ENCODE results near the gene SLC25A29. TPM values are rescaled to one million over a fixed set of nuclear protein-coding genes. Genes with fewer than 3 reads are reported as not detected.

Gene SLC25A29
- total and polyA plus RNA-seq, 2 of the 8 experiments (the other 6 are each of a cell fraction or from before 2014, with no cell fraction given) = 135 to 177 TPM

- no peak overlapping the region for H3K27ac ChIP-seq (ENCODE audit: low read depth, low read length)
- TF ChIP-seq PHF8 (conservative IDR thresholded peaks at IDR 0.05; ENCODE audit: low read depth, low read length) (no peak), RAD21 (IDR thresholded peaks at IDR 0.05 in 1 of 2, conservative IDR thresholded peaks at IDR 0.05 in 1 of 2; ENCODE audit: low read depth in 2 of 2, low read length in 2 of 2) (no peak), BCL11A (IDR thresholded peaks at IDR 0.05; ENCODE audit: low read depth in 2 of 2, low read length in 2 of 2) (no peak), ATF2 (IDR thresholded peaks at IDR 0.05; ENCODE audit: low read length) (no peak), TBP (IDR thresholded peaks at IDR 0.05; ENCODE audit: low read depth, low read length) (no peak), NANOG (IDR thresholded peaks at IDR 0.05; ENCODE audit: insufficient read depth, low read depth, low read length, poor library complexity, severe bottlenecking) (no peak), CEBPB (IDR thresholded peaks at IDR 0.05; ENCODE audit: low read depth, low read length) (no peak), BACH1 (IDR thresholded peaks at IDR 0.05; ENCODE audit: low read length) (no peak), HDAC6 (IDR thresholded peaks at IDR 0.05; ENCODE audit: low read depth, low read length) (no peak)
- TF ChIP-seq, protein P1, sequence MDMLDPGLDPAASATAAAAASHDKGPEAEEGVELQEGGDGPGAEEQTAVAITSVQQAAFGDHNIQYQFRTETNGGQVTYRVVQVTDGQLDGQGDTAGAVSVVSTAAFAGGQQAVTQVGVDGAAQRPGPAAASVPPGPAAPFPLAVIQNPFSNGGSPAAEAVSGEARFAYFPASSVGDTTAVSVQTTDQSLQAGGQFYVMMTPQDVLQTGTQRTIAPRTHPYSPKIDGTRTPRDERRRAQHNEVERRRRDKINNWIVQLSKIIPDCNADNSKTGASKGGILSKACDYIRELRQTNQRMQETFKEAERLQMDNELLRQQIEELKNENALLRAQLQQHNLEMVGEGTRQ (IDR thresholded peaks at IDR 0.05; ENCODE audit: low read length) = no peak
These were observed 44.6 kb downstream of the SLC25A29 start for GRCh38 chr14:100261621-100262020.

More at GRCh38 chr14:100261621-100262020, 44.6 kb downstream of the SLC25A29 start:
- Histone ChIP-seq H2AK5ac (ENCODE audit: low read depth, low read length) (no peak overlapping the region), H3K36me3 (ENCODE audit: control insufficient read depth in 2 of 4, insufficient read depth in 4 of 4, low read length in 3 of 4) (peaks cover 2 to 28% (median 7%) of the 10 kb centered on the region in 4 experiments; a peak in 6 of 8 replicates), H2AFZ (ENCODE audit: low read length) (no peak overlapping the region), H3K4me1 (replicated peaks in 1 of 4; ENCODE audit: control insufficient read depth in 3 of 4, insufficient read depth in 4 of 4, low read length in 3 of 4) (peaks cover 0 to 4% (median 0%) of the 10 kb centered on the region in 4 experiments; a peak in 1 of 7 replicates), H2BK15ac (ENCODE audit: low read length) (no peak overlapping the region), H3K4ac (replicated peaks; ENCODE audit: insufficient read length, low read depth, low read length) (no peak overlapping the region), H3K79me1 (ENCODE audit: low read depth, low read length) (peaks cover 12% of the 10 kb centered on the region), H3K9me3 (ENCODE audit: insufficient read depth in 2 of 2, low read depth in 1 of 2, low read length in 1 of 2) (no peaks in the 10 kb centered on the region), H3K23me2 (ENCODE audit: low read depth, low read length) (no peaks in the 10 kb centered on the region), H3K14ac (ENCODE audit: insufficient read length) (no peak overlapping the region), H3K4me3 (ENCODE audit: extremely low read depth in 1 of 4, insufficient read depth in 2 of 4, low read depth in 3 of 4, low read length in 4 of 4) (no peak overlapping the region), H2BK12ac (ENCODE audit: low read depth, low read length) (no peak overlapping the region), H4K91ac (replicated peaks; ENCODE audit: insufficient read length, low read length) (no peak overlapping the region), H4K8ac (ENCODE audit: extremely low read depth, insufficient read depth, low read length) (peak overlapping the region; percentile 82; the same call in 1 of the 2 replicates), H2BK5ac (ENCODE audit: low read depth, low read length) (no peak overlapping the region), H3K23ac (ENCODE audit: insufficient read length) (no peak overlapping the region), H2BK20ac (ENCODE audit: low read length) (no peak overlapping the region), H3K56ac (replicated peaks; ENCODE audit: insufficient read length, low read depth, low read length) (no peak overlapping the region), H3K79me2 (ENCODE audit: control insufficient read depth in 1 of 2, insufficient read depth in 2 of 2, low read length in 2 of 2) (peaks cover 34 to 98% of the 10 kb centered on the region in 2 experiments), H3K9ac (replicated peaks in 1 of 4; ENCODE audit: extremely low read depth in 1 of 4, low read depth in 3 of 4, low read length in 3 of 4) (peak overlapping the region in 1 of 4 experiments; percentile 11; a peak in 2 of 7 replicates), H3K27me3 (replicated peaks in 1 of 4; ENCODE audit: control insufficient read depth in 3 of 4, extremely low read depth in 1 of 4, insufficient read depth in 3 of 4, low read length in 3 of 4) (no peaks in the 10 kb centered on the region), H4K20me1 (replicated peaks in 1 of 2; ENCODE audit: control insufficient read depth in 1 of 2, insufficient read depth in 2 of 2, low read length in 2 of 2) (peaks cover 22 to 39% of the 10 kb centered on the region in 2 experiments), H4K5ac (ENCODE audit: insufficient read length, low read depth, low read length) (no peak overlapping the region), H3K18ac (ENCODE audit: extremely low read depth, low read length) (no peak overlapping the region), H3K4me2 (ENCODE audit: insufficient read depth in 1 of 2, low read depth in 2 of 2, low read length in 2 of 2) (no peak overlapping the region), H2BK120ac (replicated peaks; ENCODE audit: low read depth, low read length) (no peak overlapping the region)
- POLR2A ChIA-PET (ENCODE audit: partially characterized antibody) = interaction anchor here (0.5 to 0.9 kb wide), 2 partner anchors 18 to 21 kb away, joined by 3 read pairs; no protein-coding TSS in a partner anchor
- CTCF ChIA-PET (ENCODE audit: partially characterized antibody) = interaction anchor here (0.8 to 1.7 kb wide), 4 partner anchors 15 to 26 kb away, joined by 3 to 6 read pairs (median 3); no protein-coding TSS in a partner anchor
- 96% methylated on average over 3 of the region's 3 CpGs; no CpG with 5 or more reads in 1 of the 2 experiments for WGBS, 2 experiments (ENCODE audit: extremely low coverage in 1 of 2, insufficient coverage in 1 of 2, insufficient read length in 1 of 2, insufficient replicate concordance in 2 of 2, low coverage in 1 of 2, low lambda C conversion rate in 2 of 2, missing lambda C conversion rate in 1 of 2)
- DNase-seq (ENCODE audit: low read depth in 1 of 2, low spot score in 2 of 2) = no peak
- no peak for FAIRE-seq

All from H1 (cell line).